HepG2 (cell line): ENCODE measurements around the gene EGFR. TPM values are rescaled to one million over a fixed set of nuclear protein-coding genes. Genes with fewer than 3 reads are reported as not detected.

Experiments used
- ARHGAP35 ChIP-seq: sonication (generic); formaldehyde crosslinking; IDR thresholded peaks from 2 replicates; pipeline ENCODE4 v1.9.0; 2022; ENCODE audit warnings: mild to moderate bottlenecking, inconsistent platforms, moderate library complexity, missing genetic modification reagents, borderline replicate concordance
- ARNT2 ChIP-seq: sonication (generic); formaldehyde crosslinking; IDR thresholded peaks from 2 replicates; pipeline ENCODE4 v1.8.0; 2022; ENCODE audit warnings: mild to moderate bottlenecking, low read depth, missing genetic modification reagents, moderate library complexity
- ATM ChIP-seq: fragments of 450-650 bp; IDR thresholded peaks from 2 replicates; pipeline ENCODE4 v1.7.1; 2017; ENCODE audit warnings: mild to moderate bottlenecking, borderline replicate concordance
- CEBPG ChIP-seq: IDR thresholded peaks from 2 replicates; pipeline ENCODE4 v1.6.1; 2016
- HMG20B ChIP-seq: conservative IDR thresholded peaks from 2 replicates; pipeline ENCODE4 v1.6.1; 2016; ENCODE audit warnings: missing genetic modification reagents, missing compliant biosample characterization
- RFXANK ChIP-seq: IDR thresholded peaks from 2 replicates; pipeline ENCODE4 v1.6.1; 2016
- SNRNP70 ChIP-seq: fragments of 200-400 bp; formaldehyde crosslinking; IDR thresholded peaks from 2 replicates; pipeline ENCODE4 v1.6.1; 2017; ENCODE audit warnings: mild to moderate bottlenecking, low read depth, low read length, moderate library complexity
- SRY ChIP-seq: sonication (generic); formaldehyde crosslinking; IDR thresholded peaks from 2 replicates; pipeline ENCODE4 v1.8.0; 2022; ENCODE audit warnings: mild to moderate bottlenecking, missing genetic modification reagents
- U2AF2 ChIP-seq: fragments of 200-400 bp; formaldehyde crosslinking; IDR thresholded peaks from 2 replicates; pipeline ENCODE4 v1.6.1; 2017; ENCODE audit warnings: low read depth, mild to moderate bottlenecking, low read length
- ZNF235 ChIP-seq: sonication (generic); formaldehyde crosslinking; IDR thresholded peaks from 2 replicates; pipeline ENCODE4 v1.8.1; 2023; ENCODE audit warnings: mild to moderate bottlenecking, missing genetic modification reagents, borderline replicate concordance
- ZNF326 ChIP-seq: sonication (generic); formaldehyde crosslinking; IDR thresholded peaks from 2 replicates; pipeline ENCODE4 v1.4.0; 2020; ENCODE audit warnings: missing genetic modification reagents, borderline replicate concordance
- ZNF530 ChIP-seq: sonication (generic); formaldehyde crosslinking; IDR thresholded peaks from 2 replicates; pipeline ENCODE4 v1.5.0; 2020; ENCODE audit warnings: low read depth, mild to moderate bottlenecking, missing genetic modification reagents
- ZNF839 ChIP-seq: sonication (generic); formaldehyde crosslinking; IDR thresholded peaks from 2 replicates; pipeline ENCODE4 v1.4.0; 2020; ENCODE audit warnings: missing genetic modification reagents, mild to moderate bottlenecking, borderline replicate concordance
- ZNF878 ChIP-seq: sonication (generic); formaldehyde crosslinking; IDR thresholded peaks from 2 replicates; pipeline ENCODE4 v1.8.1; 2023; ENCODE audit warnings: mild to moderate bottlenecking, missing genetic modification reagents, moderate library complexity
- polyA plus RNA-seq, 8 experiments: library from polyadenylated mRNA; depleted of rRNA in 3 of 8; stranded (reverse) in 7 of 8; unstranded in 1 of 8; fragments of >200 nt; fragmentation: Illumina TruSeq in 4 of 8; extraction: Trizol in 4 of 8; gene quantifications; 2 replicates each; pipeline versions ENCODE4 v1.2.1 to v1.2.3, GENCODE V29; 2011 to 2016; ENCODE audit warnings: low read depth in 4 of 8, missing spikeins in 1 of 8, mixed read lengths in 1 of 8; ENCODE audit not compliant: insufficient read depth in 1 of 8
- total RNA-seq, 5 experiments: library from RNA; depleted of rRNA; stranded (reverse); fragments of >200 nt; fragmentation: Illumina TruSeq; extraction: Trizol; gene quantifications; 2 replicates each; pipeline ENCODE4 v1.2.3, GENCODE V29; 2016; ENCODE audit warnings: low read depth in 1 of 5
- TF ChIP-seq, protein P1 (sequence below): IDR thresholded peaks from 2 replicates; pipeline ENCODE4 v1.6.1; 2016
- TF ChIP-seq, protein P2 (sequence below): conservative IDR thresholded peaks from 2 replicates; pipeline ENCODE4 v1.6.1; 2018; ENCODE audit warnings: missing genetic modification reagents
- TF ChIP-seq, protein P3 (sequence below): sonication (generic); formaldehyde crosslinking; IDR thresholded peaks from 2 replicates; pipeline ENCODE4 v1.4.0; 2020; ENCODE audit warnings: mild to moderate bottlenecking, missing genetic modification reagents
- TF ChIP-seq, protein P4 (sequence below): sonication (generic); formaldehyde crosslinking; IDR thresholded peaks from 2 replicates; pipeline ENCODE4 v1.9.0; 2021; ENCODE audit warnings: missing genetic modification reagents, mild to moderate bottlenecking, borderline replicate concordance
- TF ChIP-seq, protein P5 (sequence below): sonication (generic); formaldehyde crosslinking; IDR thresholded peaks from 2 replicates; pipeline ENCODE4 v1.4.0; 2020; ENCODE audit warnings: mild to moderate bottlenecking, missing genetic modification reagents, borderline replicate concordance
- TF ChIP-seq, protein P6 (sequence below): IDR thresholded peaks from 2 replicates; pipeline ENCODE4 v1.6.1; 2016; ENCODE audit warnings: low read depth, control low read depth
- TF ChIP-seq, protein P7 (sequence below): sonication (generic); formaldehyde crosslinking; IDR thresholded peaks from 2 replicates; pipeline ENCODE4 v1.5.1; 2020; ENCODE audit warnings: missing genetic modification reagents, mild to moderate bottlenecking, borderline replicate concordance

EGFR gene
- total and polyA plus RNA-seq, 2 of the 13 experiments (the other 11 are each of a cell fraction or from before 2014, with no cell fraction given) = 7.0 to 10.0 TPM

DNA sequence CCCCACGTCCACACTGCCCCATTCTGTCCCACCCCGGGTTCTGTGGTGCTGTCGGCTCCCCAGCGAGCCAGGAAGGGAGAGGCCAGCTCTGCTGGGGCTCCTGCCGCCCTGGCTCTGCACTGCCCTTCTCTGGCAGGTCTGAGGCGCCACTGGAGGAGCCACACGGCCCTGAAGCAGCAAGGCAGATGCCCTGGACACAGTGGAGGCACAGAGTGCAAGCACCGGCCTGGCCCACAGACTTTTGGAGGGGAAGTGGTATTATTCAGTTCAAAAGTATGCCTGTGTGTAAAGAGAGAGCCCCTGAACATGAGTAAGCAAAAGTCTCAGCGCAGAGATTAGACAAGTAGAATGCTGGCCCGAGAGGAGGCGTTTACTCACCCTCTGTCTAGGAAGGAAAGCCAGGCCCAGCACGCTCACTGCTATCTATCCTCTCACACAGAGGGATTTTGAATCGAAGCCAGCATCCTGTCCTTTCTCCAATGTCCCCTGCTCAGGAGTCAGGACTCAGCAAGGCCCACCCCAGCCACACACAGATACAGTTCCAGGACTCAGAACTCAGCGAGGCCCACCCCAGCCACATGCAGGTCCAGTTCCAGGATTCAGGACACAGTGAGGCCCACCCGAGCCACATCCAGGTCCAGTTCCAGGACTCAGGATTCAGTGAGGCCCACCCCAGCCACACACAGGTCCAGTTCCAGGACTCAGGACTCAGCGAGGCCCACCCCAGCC lies 115.0 kb downstream of the EGFR start (continued):
- no peak for TF ChIP-seq SNRNP70
- no peak for TF ChIP-seq CEBPG (CRISPR knock-in tag)
- TF ChIP-seq, protein P1, sequence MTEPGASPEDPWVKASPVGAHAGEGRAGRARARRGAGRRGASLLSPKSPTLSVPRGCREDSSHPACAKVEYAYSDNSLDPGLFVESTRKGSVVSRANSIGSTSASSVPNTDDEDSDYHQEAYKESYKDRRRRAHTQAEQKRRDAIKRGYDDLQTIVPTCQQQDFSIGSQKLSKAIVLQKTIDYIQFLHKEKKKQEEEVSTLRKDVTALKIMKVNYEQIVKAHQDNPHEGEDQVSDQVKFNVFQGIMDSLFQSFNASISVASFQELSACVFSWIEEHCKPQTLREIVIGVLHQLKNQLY (CRISPR knock-in tag) = no peak
- no peak for TF ChIP-seq U2AF2
- TF ChIP-seq ZNF839 (CRISPR knock-in tag) = no peak
- no peak for TF ChIP-seq ARHGAP35 (CRISPR knock-in tag)
- no peak for TF ChIP-seq ARNT2
- no peak for TF ChIP-seq HMG20B (CRISPR knock-in tag)
- no peak for TF ChIP-seq SRY (CRISPR knock-in tag)
- TF ChIP-seq, protein P2, sequence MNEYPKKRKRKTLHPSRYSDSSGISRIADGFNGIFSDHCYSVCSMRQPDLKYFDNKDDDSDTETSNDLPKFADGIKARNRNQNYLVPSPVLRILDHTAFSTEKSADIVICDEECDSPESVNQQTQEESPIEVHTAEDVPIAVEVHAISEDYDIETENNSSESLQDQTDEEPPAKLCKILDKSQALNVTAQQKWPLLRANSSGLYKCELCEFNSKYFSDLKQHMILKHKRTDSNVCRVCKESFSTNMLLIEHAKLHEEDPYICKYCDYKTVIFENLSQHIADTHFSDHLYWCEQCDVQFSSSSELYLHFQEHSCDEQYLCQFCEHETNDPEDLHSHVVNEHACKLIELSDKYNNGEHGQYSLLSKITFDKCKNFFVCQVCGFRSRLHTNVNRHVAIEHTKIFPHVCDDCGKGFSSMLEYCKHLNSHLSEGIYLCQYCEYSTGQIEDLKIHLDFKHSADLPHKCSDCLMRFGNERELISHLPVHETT = no peak
- no peak for TF ChIP-seq RFXANK (CRISPR knock-in tag)
- TF ChIP-seq, protein P3, sequence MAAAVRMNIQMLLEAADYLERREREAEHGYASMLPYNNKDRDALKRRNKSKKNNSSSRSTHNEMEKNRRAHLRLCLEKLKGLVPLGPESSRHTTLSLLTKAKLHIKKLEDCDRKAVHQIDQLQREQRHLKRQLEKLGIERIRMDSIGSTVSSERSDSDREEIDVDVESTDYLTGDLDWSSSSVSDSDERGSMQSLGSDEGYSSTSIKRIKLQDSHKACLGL (CRISPR knock-in tag) = no peak
- no peak for TF ChIP-seq ZNF530 (CRISPR knock-in tag)
- no peak for TF ChIP-seq ATM
- TF ChIP-seq, protein P4, sequence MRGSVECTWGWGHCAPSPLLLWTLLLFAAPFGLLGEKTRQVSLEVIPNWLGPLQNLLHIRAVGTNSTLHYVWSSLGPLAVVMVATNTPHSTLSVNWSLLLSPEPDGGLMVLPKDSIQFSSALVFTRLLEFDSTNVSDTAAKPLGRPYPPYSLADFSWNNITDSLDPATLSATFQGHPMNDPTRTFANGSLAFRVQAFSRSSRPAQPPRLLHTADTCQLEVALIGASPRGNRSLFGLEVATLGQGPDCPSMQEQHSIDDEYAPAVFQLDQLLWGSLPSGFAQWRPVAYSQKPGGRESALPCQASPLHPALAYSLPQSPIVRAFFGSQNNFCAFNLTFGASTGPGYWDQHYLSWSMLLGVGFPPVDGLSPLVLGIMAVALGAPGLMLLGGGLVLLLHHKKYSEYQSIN = no peak
- TF ChIP-seq, protein P5, sequence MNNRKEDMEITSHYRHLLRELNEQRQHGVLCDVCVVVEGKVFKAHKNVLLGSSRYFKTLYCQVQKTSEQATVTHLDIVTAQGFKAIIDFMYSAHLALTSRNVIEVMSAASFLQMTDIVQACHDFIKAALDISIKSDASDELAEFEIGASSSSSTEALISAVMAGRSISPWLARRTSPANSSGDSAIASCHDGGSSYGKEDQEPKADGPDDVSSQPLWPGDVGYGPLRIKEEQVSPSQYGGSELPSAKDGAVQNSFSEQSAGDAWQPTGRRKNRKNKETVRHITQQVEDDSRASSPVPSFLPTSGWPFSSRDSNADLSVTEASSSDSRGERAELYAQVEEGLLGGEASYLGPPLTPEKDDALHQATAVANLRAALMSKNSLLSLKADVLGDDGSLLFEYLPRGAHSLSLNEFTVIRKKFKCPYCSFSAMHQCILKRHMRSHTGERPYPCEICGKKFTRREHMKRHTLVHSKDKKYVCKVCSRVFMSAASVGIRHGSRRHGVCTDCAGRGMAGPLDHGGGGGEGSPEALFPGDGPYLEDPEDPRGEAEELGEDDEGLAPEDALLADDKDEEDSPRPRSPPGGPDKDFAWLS (CRISPR knock-in tag) = no peak
- TF ChIP-seq, protein P6, sequence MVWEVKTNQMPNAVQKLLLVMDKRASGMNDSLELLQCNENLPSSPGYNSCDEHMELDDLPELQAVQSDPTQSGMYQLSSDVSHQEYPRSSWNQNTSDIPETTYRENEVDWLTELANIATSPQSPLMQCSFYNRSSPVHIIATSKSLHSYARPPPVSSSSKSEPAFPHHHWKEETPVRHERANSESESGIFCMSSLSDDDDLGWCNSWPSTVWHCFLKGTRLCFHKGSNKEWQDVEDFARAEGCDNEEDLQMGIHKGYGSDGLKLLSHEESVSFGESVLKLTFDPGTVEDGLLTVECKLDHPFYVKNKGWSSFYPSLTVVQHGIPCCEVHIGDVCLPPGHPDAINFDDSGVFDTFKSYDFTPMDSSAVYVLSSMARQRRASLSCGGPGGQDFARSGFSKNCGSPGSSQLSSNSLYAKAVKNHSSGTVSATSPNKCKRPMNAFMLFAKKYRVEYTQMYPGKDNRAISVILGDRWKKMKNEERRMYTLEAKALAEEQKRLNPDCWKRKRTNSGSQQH (CRISPR knock-in tag) = no peak
- no peak for TF ChIP-seq ZNF326
- TF ChIP-seq, protein P7, sequence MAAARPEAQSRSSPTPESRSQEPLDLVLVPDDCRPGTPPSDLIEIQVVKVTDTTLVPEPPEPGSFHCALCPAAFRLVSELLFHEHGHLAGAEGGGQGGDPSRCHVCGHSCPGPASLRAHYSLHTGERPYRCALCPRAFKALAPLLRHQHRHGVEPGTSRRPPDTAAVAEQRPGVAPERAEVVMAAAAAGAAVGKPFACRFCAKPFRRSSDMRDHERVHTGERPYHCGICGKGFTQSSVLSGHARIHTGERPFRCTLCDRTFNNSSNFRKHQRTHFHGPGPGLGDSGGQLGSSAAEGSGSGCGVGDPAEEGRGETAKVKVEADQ = peak; percentile 25; the same call in 1 of the 2 replicates
- TF ChIP-seq ZNF235 (CRISPR knock-in tag) = no peak
- no peak for TF ChIP-seq ZNF878 (CRISPR knock-in tag)
